Heart right ventricle (tissue), 16 donors: ENCODE data around the gene SDR39U1. TPM values are rescaled to one million over a fixed set of nuclear protein-coding genes. Genes with fewer than 3 reads are reported as not detected.

Experiments used
- ATAC-seq, 8 donors: fragments of 200-7000 bp; cut with Tn5 transposase; one replicate each; pipeline ENCODE4 v1.9.1; 2020; ENCODE audit warnings: mild to moderate bottlenecking in 8 of 8, moderate library complexity in 8 of 8, moderate number of reproducible peaks in 1 of 8
- DNase-seq, 2 donors: peaks; one replicate each; pipeline ENCODE4 v3.0.0-alpha.2; 2020
- H3K27ac ChIP-seq, 10 donors: fragments of 200-600 bp; sonication (generic) in 2 of 10; one replicate each; pipeline versions ENCODE4 v1.5.0 to v1.8.0; 2020 to 2022; ENCODE audit warnings: mild to moderate bottlenecking in 3 of 10
- H3K27me3 ChIP-seq, 7 donors: fragments of 200-600 bp; one replicate each; pipeline ENCODE4 v1.8.0; 2021 to 2022; ENCODE audit warnings: mild to moderate bottlenecking in 2 of 7
- H3K36me3 ChIP-seq, 9 donors: fragments of 200-600 bp; sonication (generic) in 1 of 9; one replicate each; pipeline versions ENCODE4 v1.5.0 to v1.8.0; 2020 to 2022; ENCODE audit warnings: mild to moderate bottlenecking in 2 of 9
- H3K4me1 ChIP-seq, 9 donors: fragments of 200-600 bp; sonication (generic) in 1 of 9; one replicate each; pipeline versions ENCODE4 v1.5.0 to v1.8.0; 2020 to 2022; ENCODE audit warnings: mild to moderate bottlenecking in 4 of 9
- H3K4me3 ChIP-seq, 10 donors: fragments of 200-600 bp; sonication (generic) in 2 of 10; one replicate each; pipeline versions ENCODE4 v1.5.0 to v1.8.0; 2020 to 2022; ENCODE audit warnings: mild to moderate bottlenecking in 7 of 10, moderate library complexity in 2 of 10
- H3K9me3 ChIP-seq, 11 donors: fragments of 200-600 bp in 10 of 11; sonication (generic) in 2 of 11; one replicate each; pipeline versions ENCODE4 v1.5.0 to v1.8.0; 2013 to 2022; ENCODE audit warnings: mild to moderate bottlenecking in 2 of 11, control low read depth in 1 of 11, moderate library complexity in 1 of 11
- WGBS, 2 donors: extraction: QIAGEN DNeasy Blood & Tissue Kit; methylation state at CpG; one replicate each; pipeline ENCODE4 v1.1.7; 2013; ENCODE audit warnings: inconsistent platforms in 1 of 2; 5-methylcytosine and 5-hydroxymethylcytosine counted together
- intact Hi-C, 10 donors: fragments of 100-400 bp; cut with DNase I; formaldehyde crosslinking; loops; one replicate each; pipeline versions ENCODE4 v1.11.1 to v1.14.2; 2022
- polyA plus RNA-seq, 2 donors: library from polyadenylated mRNA; stranded (reverse); fragments of 200-250 nt; gene quantifications; one replicate each; pipeline ENCODE4 v1.2.3, GENCODE V29; 2013
- total RNA-seq, 10 donors: library from RNA; stranded (reverse); fragmentation: NEBNext Ultra II Directional in 3 of 10; extraction: Animal tissue kit (Norgen Biotek cat#: 25700) in 3 of 10; gene quantifications; one replicate each; pipeline versions ENCODE4 v1.2.1 to v1.2.4, GENCODE V29; 2021 to 2023
- TF ChIP-seq, protein P1 (sequence below), 9 donors: fragments of 200-600 bp; sonication (generic) in 2 of 9; IDR thresholded peaks; one replicate each; pipeline versions ENCODE4 v1.5.0 to v1.8.0; 2021 to 2022; ENCODE audit warnings: antibody characterized with exemption in 9 of 9, mild to moderate bottlenecking in 5 of 9, moderate library complexity in 1 of 9
- donor health status: Arrhythmogenic right ventricular cardiomyopathy.
- donor health status: ischemic (EF 13 %, LVEDD 7.1; RV severe dilation, severe dysfunction).
- donor health status: healthy with polysubstance abuse.
- donor health status: DM: no; HTN: yes; CAD: no.
- donor health status: DM: no; HTN: no; CAD: no.
- donor health status: ischemic (EF 25% LVEDD 6.9; RV normal size, moderate dysfunction).
- donor health status: ischemic (EF 25% LVEDD 5.7; RV mildly dilated, moderate dysfunction).
- donor health status: healthy.
- donor health status: DM: yes; HTN: yes; CAD: no.
- donor health status: Ischemic cardiomyopathy.
- donor health status: ischemic (EF 35%, LVEDD 5.7; RV mildly dilated, moderate dysfunction).
- donor health status: nonischemic (EF 11% LVEDD 7.7; RV severe dilation, severe dysfunction).
- donor health status: DM: yes; HTN: yes; CAD: no.
- donor health status: PGD.
- donor health status: ischemic (EF 29% LVEDD 5.4; RV normal size, mild dysfunction).
- donor health status: nonischemic (EF 23%, LVEDD 6.1; RV moderate dilation, normal function).

SDR39U1 gene
- total and polyA plus RNA-seq, 12 donors: 55.6 to 108 (median 69.5) TPM

- DNase-seq (no peak), ATAC-seq (no peak)
- no peaks in the 10 kb centered on the region for H3K27me3 ChIP-seq
- 1 to 6% methylated on average over 7 of the region's 7 CpGs for WGBS, 2 donors
- intact Hi-C loops: loop anchor here in 1 of 10 donors (2.0 kb wide), 1 partner anchor 200 kb away; the partner anchor contains the start of gene TINF2
- TF ChIP-seq, protein P1, sequence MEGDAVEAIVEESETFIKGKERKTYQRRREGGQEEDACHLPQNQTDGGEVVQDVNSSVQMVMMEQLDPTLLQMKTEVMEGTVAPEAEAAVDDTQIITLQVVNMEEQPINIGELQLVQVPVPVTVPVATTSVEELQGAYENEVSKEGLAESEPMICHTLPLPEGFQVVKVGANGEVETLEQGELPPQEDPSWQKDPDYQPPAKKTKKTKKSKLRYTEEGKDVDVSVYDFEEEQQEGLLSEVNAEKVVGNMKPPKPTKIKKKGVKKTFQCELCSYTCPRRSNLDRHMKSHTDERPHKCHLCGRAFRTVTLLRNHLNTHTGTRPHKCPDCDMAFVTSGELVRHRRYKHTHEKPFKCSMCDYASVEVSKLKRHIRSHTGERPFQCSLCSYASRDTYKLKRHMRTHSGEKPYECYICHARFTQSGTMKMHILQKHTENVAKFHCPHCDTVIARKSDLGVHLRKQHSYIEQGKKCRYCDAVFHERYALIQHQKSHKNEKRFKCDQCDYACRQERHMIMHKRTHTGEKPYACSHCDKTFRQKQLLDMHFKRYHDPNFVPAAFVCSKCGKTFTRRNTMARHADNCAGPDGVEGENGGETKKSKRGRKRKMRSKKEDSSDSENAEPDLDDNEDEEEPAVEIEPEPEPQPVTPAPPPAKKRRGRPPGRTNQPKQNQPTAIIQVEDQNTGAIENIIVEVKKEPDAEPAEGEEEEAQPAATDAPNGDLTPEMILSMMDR (IDR thresholded peaks at IDR 0.05): no peak
- peak overlapping the region; percentile 36 to 86 (median 72) for H3K4me3 ChIP-seq
- H3K36me3 ChIP-seq: peaks cover 0 to 36% (median 24%) of the 10 kb centered on the region in 9 donors
- H3K4me1 ChIP-seq: peaks cover 4 to 46% (median 42%) of the 10 kb centered on the region in 9 donors
- no peaks in the 10 kb centered on the region for H3K9me3 ChIP-seq
- peak overlapping the region; percentile 45 to 100 (median 99) for H3K27ac ChIP-seq
Observed at GRCh38 chr14:24443053-24443665, 583 bp upstream of the SDR39U1 start.

GRCh38 chr14:24441904-24442239 is 704 bp downstream of the SDR39U1 start:
- DNase-seq: no peak
- WGBS, 2 donors: 1 to 5% methylated on average over 12 of the region's 12 CpGs
- no peaks in the 10 kb centered on the region for H3K27me3 ChIP-seq
- TF ChIP-seq, protein P1 (IDR thresholded peaks at IDR 0.05): no peak
- peaks cover 7 to 58% (median 55%) of the 10 kb centered on the region in 9 donors for H3K4me1 ChIP-seq
- no peak for ATAC-seq
- peaks cover 0 to 48% (median 37%) of the 10 kb centered on the region in 9 donors for H3K36me3 ChIP-seq
- peak overlapping the region; percentile 55 to 86 (median 72) for H3K4me3 ChIP-seq
- intact Hi-C loops: loop anchor here in 1 of 10 donors (2.0 kb wide), 1 partner anchor 199 kb away; the partner anchor contains the start of gene TINF2
- H3K27ac ChIP-seq: peak overlapping the region; percentile 94 to 100 (median 99)
- H3K9me3 ChIP-seq: no peaks in the 10 kb centered on the region

- 53 to 56% methylated on average over 5 of the region's 5 CpGs for WGBS, 2 donors
- TF ChIP-seq, protein P1 (IDR thresholded peaks at IDR 0.05): no peak
- intact Hi-C loops: no loop called here
- Histone ChIP-seq H3K9me3 (no peaks in the 10 kb centered on the region), H3K4me1 (peaks cover 7 to 62% (median 59%) of the 10 kb centered on the region in 9 donors), H3K4me3 (peak overlapping the region; percentile 55 to 86 (median 72)), H3K27ac (peak overlapping the region; percentile 94 to 100 (median 99)), H3K27me3 (no peaks in the 10 kb centered on the region), H3K36me3 (peaks cover 0 to 51% (median 39%) of the 10 kb centered on the region in 9 donors)
- no peak for ATAC-seq
- DNase-seq: no peak
Observed at GRCh38 chr14:24441485-24441884, 1.1 kb downstream of the SDR39U1 start.

- no peaks in the 10 kb centered on the region for H3K9me3 ChIP-seq
- H3K4me1 ChIP-seq: peaks cover 7 to 69% (median 66%) of the 10 kb centered on the region in 9 donors
- intact Hi-C loops: no loop called here
- WGBS, 2 donors: 84 to 87% methylated on average over 8 of the region's 8 CpGs
- H3K27me3 ChIP-seq: no peaks in the 10 kb centered on the region
- no peak for ATAC-seq
- peaks cover 0 to 57% (median 46%) of the 10 kb centered on the region in 9 donors for H3K36me3 ChIP-seq
- no peak for DNase-seq
- no peak overlapping the region for H3K4me3 ChIP-seq
- H3K27ac ChIP-seq: peak overlapping the region in 4 of 10 donors; percentile 1 to 100 (median 96)
- TF ChIP-seq, protein P1 (IDR thresholded peaks at IDR 0.05): no peak
Observed at GRCh38 chr14:24440606-24441399, 1.8 kb downstream of the SDR39U1 start.
